ENCODE data around the gene ZNF304.

The ZNF304 gene

GRCh38 chr19:57308514-57308913, 42.6 kb upstream of the ZNF304 start:
- TF ChIP-seq REST (IDR thresholded peaks at IDR 0.05; ENCODE audit: insufficient read depth in 1 of 2, low read depth in 2 of 2, low read length in 2 of 2), result no peak

- TF ChIP-seq SIN3A (IDR thresholded peaks at IDR 0.05; ENCODE audit: borderline replicate concordance, insufficient read depth, low read length) (no peak), REST (IDR thresholded peaks at IDR 0.05; ENCODE audit: insufficient read depth in 1 of 2, low read depth in 2 of 2, low read length in 2 of 2) (no peak), POLR2AphosphoS5 (IDR thresholded peaks at IDR 0.05; ENCODE audit: low read depth, low read length) (no peak), FOXP2 (optimal IDR thresholded peaks at IDR 0.05; ENCODE audit: borderline replicate concordance, extremely low read depth, extremely low read length, insufficient read depth) (no peak), TAF1 (IDR thresholded peaks at IDR 0.05; ENCODE audit: borderline replicate concordance, insufficient read depth, low read length) (no peak)
These were observed 40.3 kb upstream of the ZNF304 start for GRCh38 chr19:57310792-57311191.

- TF ChIP-seq POLR2AphosphoS5 (IDR thresholded peaks at IDR 0.05; ENCODE audit: low read depth, low read length) (no peak), SIN3A (IDR thresholded peaks at IDR 0.05; ENCODE audit: borderline replicate concordance, insufficient read depth, low read length) (no peak), FOXP2 (optimal IDR thresholded peaks at IDR 0.05; ENCODE audit: borderline replicate concordance, extremely low read depth, extremely low read length, insufficient read depth) (no peak), REST (IDR thresholded peaks at IDR 0.05; ENCODE audit: insufficient read depth in 1 of 2, low read depth in 2 of 2, low read length in 2 of 2) (no peak), TAF1 (IDR thresholded peaks at IDR 0.05; ENCODE audit: borderline replicate concordance, insufficient read depth, low read length) (no peak)
These were observed 36.9 kb upstream of the ZNF304 start for GRCh38 chr19:57314146-57314545.

GRCh38 chr19:57317503-57317902, 33.6 kb upstream of the ZNF304 start:
- TF ChIP-seq TAF1 (IDR thresholded peaks at IDR 0.05; ENCODE audit: borderline replicate concordance, insufficient read depth, low read length), result no peak

GRCh38 chr19:57319869-57320179, 31.2 kb upstream of the ZNF304 start:
- TF ChIP-seq REST (IDR thresholded peaks at IDR 0.05; ENCODE audit: insufficient read depth in 1 of 2, low read depth in 2 of 2, low read length in 2 of 2) (no peak), SIN3A (IDR thresholded peaks at IDR 0.05; ENCODE audit: borderline replicate concordance, insufficient read depth, low read length) (no peak), FOXP2 (optimal IDR thresholded peaks at IDR 0.05; ENCODE audit: borderline replicate concordance, extremely low read depth, extremely low read length, insufficient read depth) (no peak)
